ENCODE measurements around the gene POLE2.
A peak's percentile ranks its signal among the peaks of the same experiment; 100 is the strongest.
"Not testable (repeated sequence)": the region's sequence is repeated elsewhere in the genome, so short reads cannot be mapped to it uniquely, and the experiment has no call there.

The POLE2 gene

GRCh38 chr14:49686425-49686824, 1.6 kb downstream of the POLE2 start:
- no peak overlapping the region for H3K4me3 ChIP-seq (ENCODE audit: control insufficient read depth, low read depth, low read length)
- no peak for DNase-seq (ENCODE audit: low read depth)
- TF ChIP-seq, protein P1, sequence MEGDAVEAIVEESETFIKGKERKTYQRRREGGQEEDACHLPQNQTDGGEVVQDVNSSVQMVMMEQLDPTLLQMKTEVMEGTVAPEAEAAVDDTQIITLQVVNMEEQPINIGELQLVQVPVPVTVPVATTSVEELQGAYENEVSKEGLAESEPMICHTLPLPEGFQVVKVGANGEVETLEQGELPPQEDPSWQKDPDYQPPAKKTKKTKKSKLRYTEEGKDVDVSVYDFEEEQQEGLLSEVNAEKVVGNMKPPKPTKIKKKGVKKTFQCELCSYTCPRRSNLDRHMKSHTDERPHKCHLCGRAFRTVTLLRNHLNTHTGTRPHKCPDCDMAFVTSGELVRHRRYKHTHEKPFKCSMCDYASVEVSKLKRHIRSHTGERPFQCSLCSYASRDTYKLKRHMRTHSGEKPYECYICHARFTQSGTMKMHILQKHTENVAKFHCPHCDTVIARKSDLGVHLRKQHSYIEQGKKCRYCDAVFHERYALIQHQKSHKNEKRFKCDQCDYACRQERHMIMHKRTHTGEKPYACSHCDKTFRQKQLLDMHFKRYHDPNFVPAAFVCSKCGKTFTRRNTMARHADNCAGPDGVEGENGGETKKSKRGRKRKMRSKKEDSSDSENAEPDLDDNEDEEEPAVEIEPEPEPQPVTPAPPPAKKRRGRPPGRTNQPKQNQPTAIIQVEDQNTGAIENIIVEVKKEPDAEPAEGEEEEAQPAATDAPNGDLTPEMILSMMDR (conservative IDR thresholded peaks at IDR 0.05; ENCODE audit: control insufficient read depth, insufficient read depth, low read depth, low read length): no peak

DNA sequence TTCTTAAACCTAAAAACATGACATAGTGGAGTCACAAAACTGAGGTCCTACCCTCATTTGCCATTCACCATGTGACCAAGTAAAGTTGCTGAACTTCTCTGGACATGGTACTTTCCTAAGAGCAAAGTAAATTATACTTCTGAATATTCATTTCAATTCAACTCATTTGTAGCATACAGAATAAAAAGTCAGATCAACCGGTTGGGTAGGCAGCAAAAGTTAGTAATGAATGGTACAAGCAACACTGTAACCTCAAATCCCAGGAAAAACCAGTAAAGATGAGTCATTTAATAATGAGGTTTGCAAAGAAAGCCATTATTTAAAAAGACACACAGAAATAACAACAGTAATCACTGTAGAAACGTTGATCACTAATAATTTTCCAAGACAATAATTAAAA, 8.7 kb downstream of the POLE2 start:
- peak; percentile 33 for DNase-seq (ENCODE audit: low read depth)
- TF ChIP-seq, protein P1 (conservative IDR thresholded peaks at IDR 0.05; ENCODE audit: control insufficient read depth, insufficient read depth, low read depth, low read length): no peak
- no peak overlapping the region for H3K4me3 ChIP-seq (ENCODE audit: control insufficient read depth, low read depth, low read length)

DNA sequence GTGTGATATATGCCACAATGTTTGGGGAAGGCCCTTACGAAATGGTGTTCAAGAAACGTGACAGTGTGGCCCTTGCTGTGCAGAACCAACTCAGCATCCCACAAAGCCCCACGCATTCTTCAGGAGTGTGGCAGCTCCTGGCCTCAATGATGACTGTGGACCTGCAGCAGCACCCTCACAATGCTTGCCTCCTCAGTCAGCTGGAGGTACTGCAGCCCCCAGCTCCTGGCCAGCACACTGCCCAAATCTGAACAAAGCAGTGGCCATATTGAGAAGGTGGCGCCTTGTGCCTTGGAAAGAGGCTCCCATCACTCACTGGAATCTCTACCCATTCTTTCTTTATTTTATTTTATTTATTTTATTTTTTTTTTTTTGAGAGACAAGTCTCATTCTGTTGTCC, 10.4 kb downstream of the POLE2 start:
- TF ChIP-seq, protein P1 (conservative IDR thresholded peaks at IDR 0.05; ENCODE audit: control insufficient read depth, insufficient read depth, low read depth, low read length): peak; percentile 9
- no peak overlapping the region for H3K4me3 ChIP-seq (ENCODE audit: control insufficient read depth, low read depth, low read length)
- no peak for DNase-seq (ENCODE audit: low read depth)

GRCh38 chr14:49673586-49673985, 14.4 kb downstream of the POLE2 start:
- TF ChIP-seq, protein P1 (conservative IDR thresholded peaks at IDR 0.05; ENCODE audit: control insufficient read depth, insufficient read depth, low read depth, low read length): no peak
- no peak overlapping the region for H3K4me3 ChIP-seq (ENCODE audit: control insufficient read depth, low read depth, low read length)
- DNase-seq (ENCODE audit: low read depth): no peak

DNA sequence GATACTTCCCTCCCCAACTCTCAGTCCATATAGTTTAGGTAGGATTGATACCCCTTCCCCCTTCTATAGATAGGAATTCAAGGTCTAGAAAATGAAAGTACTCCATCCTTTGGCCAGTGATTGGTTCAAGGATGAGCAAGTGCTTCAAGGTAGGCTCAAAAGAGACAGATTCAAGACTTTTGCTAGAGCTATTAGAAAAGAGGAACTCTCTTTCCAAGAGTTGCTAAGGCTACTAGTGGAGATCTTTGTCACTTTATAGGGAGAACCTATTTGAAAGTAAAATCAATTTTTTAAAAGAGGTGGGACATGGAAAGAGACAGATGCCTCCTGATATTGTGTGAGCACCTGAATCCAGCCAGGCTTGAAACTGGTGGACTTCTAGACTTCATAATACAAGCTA, 17.5 kb downstream of the POLE2 start:
- DNase-seq (ENCODE audit: low read depth): no peak
- no peak overlapping the region for H3K4me3 ChIP-seq (ENCODE audit: control insufficient read depth, low read depth, low read length)
- TF ChIP-seq, protein P1 (conservative IDR thresholded peaks at IDR 0.05; ENCODE audit: control insufficient read depth, insufficient read depth, low read depth, low read length): no peak

DNA sequence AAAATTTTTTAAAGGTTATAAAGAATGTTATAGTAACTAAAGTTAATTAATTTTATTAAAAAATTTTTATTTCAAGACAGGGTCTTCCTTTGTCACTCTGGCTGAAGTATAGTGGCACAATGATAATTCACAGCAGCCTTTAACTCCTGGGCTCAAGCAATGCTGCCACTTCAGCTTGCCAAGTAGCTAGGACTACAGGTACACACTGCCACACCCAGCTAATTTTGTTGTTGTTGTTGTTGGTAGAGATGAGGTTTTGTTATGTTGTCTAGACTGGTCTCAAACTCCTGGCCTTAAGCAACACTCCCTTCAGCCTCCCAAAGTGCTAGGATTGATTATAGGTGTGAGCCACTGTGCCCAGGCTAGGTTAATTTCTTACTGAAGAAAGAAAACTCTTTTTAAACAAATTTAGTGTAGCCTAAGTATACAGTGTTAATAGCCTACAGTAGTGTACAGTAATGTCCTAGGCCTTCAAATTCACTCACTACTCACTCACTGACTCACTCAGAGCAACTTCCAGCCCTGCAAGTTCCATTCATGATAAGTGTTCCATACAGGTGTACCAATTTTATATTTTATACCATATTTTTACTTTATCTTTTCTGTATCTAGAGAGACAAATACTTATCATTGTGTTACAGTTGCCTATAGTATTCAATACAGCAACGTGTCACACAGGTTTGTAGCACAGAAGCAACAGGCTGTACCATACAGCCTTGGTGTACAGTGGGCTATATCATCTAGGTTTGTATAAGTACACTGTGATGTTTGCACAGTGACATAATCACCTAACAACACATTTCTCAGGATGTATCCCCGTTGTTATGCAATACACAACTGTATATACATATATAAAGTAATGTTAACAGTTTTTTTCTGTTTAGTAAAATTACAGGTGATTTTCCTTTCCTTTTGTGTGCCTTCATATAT, 28.2 kb downstream of the POLE2 start:
- no peak for DNase-seq (ENCODE audit: low read depth)
- H3K4me3 ChIP-seq (ENCODE audit: control insufficient read depth, low read depth, low read length): no peak overlapping the region
- TF ChIP-seq, protein P1 (conservative IDR thresholded peaks at IDR 0.05; ENCODE audit: control insufficient read depth, insufficient read depth, low read depth, low read length): no peak

- DNase-seq (ENCODE audit: low read depth): peak; percentile 35
- H3K4me3 ChIP-seq (ENCODE audit: control insufficient read depth, low read depth, low read length): not testable (repeated sequence)
These were observed 30.5 kb downstream of the POLE2 start for GRCh38 chr14:49657500-49657899.

Measured in fibroblast of mammary gland (primary cell).